Measurements from ENCODE around the gene NFIA.
"Not testable (repeated sequence)": the region's sequence is repeated elsewhere in the genome, so short reads cannot be mapped to it uniquely, and the experiment has no call there.

NFIA gene

GRCh38 chr1:61445269-61445825 lies 363.0 kb downstream of the NFIA start:
- no peak for DNase-seq (ENCODE audit: extremely low read depth in 1 of 2, low read depth in 1 of 2)

DNA sequence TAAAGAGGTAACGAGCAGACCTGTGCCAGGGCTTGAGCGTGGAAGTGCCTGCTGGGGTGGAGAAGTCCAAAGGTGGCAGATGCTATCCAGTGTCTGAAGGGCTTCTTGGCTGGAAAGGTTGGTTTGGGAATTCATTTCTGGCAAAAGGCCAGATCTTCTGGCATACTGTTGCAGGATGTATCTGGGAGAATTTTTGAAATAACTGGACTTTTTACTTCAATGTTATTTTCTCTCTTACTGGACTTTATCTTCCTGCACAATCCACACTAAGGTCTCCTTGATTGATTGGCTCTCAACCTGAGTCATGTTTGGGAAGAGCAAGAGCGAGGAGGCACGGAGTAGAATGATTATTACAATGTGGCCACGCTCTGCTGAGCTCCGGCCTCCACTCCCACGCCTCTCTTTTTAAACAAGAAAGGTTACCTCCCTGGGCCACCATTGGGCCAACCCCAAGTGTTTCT lies 364.2 kb downstream of the NFIA start:
- DNase-seq (ENCODE audit: extremely low read depth in 1 of 2, low read depth in 1 of 2) = no peak

DNA sequence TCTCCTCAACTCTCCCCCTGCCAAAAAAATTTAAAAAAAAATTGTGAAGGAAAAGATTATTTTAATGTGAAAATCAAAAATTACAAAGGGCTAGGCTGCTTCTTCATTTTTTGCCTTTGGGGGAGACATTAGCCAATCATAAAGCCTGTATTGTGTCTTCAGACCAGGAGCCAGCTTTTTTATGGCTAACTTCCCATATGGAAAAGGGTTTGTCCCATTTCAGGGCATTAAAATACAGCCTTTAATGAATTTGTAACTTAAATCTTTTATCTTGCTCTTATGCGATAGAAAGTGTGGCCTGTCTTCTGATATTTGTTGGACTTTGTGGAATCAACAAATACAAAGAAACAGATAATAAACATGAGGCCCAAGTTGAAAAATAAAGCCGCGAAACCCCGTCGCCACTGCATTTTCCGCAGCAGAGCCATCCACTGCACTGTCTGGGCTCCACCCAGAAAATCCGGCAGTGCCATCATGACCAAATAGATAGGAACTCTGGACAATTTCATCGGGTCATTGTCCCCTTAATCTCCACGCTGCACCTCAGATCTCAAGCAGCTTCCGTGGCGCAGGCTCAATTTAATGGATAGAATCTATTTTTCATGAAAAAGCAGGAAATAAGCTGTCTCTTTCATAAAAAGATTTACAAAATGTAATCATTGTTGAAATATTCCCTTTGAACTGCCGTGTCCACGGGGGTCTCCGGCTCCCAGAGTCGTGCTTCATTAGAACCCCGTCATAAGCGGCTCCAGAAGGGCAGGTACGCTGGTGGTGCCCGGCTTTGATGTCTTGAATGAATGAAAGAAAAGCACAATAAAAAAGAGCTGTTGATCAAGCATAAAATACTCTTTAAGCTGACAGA lies 365.0 kb downstream of the NFIA start:
- no peak for DNase-seq (ENCODE audit: extremely low read depth in 1 of 2, low read depth in 1 of 2)

DNA sequence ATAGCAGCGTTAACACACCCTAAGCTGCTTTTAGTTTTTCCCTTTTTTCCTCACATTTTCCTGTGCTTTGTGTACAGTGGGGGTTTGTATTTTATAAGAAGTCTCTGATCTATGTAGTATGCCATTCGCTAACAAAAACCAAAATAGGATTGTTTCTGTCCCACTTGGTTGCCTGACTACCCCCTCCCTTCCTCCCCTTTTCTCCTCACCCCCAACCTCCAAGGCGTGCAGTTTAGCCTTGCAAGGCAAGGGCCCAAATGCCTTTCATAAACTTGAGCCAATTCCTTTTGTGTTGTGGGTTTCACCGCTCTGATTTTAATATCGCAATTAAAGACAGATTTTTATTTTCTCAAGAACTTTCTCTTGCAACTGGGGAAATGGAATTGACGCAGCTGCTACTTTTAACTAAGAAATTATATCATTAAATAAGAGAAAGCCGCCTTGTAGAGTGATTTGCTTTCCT lies 365.6 kb downstream of the NFIA start:
- no peak for DNase-seq (ENCODE audit: extremely low read depth in 1 of 2, low read depth in 1 of 2)

DNA sequence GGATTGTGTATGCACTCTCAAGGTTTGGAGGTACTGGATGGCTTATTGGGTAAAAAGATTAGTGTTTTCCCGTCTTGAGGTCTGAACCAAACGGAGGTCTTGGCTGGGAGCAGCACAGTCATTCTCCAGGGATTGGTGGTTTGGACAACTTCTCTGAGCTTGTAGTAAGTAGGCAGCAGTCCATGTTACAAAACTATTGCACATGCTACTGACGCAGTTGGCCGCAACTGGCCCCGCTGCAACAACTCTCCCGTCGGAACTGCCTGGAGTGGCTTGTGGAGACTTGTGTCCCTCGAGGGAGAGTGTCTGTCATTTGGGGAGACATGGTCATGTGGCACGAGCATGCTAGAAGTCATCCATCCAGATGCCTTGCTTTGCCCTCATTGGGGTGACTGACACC lies 366.6 kb downstream of the NFIA start:
- DNase-seq (ENCODE audit: extremely low read depth in 1 of 2, low read depth in 1 of 2) = no peak

DNA sequence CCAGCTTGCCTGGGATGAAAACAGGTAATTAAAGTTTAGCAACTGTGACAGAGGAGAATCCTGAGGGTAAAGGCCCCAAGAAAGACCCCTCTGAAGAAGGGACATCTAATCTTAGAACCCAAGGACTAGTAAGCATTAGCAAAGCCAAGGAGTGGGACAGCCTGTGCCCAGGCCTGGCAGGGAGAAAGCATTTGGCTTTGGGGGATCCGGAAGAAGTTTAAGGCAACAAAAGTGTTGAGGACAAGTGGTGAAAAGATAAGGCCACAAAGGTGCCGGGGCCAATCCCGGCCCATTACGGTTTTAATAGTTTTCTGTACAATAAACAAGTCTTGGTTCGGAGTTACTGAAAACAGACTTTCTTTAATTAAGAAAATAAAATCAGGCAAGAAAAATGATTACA lies 367.0 kb downstream of the NFIA start:
- no peak for DNase-seq (ENCODE audit: extremely low read depth in 1 of 2, low read depth in 1 of 2)

GRCh38 chr1:61450454-61450853 lies 368.1 kb downstream of the NFIA start:
- no peak for DNase-seq (ENCODE audit: extremely low read depth in 1 of 2, low read depth in 1 of 2)

DNA sequence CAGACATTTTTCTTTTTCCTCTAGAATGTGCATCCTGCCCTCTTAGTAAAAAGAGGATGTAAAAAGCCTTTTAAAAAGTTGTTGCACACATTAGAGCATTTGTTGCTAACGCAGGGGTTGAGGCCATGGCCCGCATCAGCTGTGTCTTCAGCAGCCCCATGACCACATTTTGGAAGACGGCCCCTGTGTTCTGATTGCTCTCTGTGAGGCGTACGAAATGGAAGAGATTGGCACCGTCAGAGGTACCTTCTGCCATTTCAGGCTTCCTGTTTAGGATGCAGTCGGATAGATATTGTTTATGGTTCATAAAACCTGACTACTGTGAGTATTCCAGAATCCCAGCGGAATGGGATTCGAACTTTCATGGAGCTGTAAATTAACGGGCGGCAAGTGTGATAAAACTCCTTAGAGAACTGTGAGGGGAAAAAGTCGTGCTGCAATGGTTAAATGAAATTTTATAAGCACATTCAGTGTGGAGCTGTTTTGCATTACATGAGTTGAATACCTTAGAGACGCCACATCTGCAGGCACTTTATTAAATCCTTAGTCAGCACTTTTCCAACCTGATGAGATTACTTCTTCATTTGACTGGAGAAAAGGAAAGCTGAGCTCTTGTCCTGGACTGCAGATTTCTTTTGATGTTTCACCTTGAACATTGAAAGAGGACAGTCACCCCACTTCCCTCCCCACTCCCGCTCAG lies 368.7 kb downstream of the NFIA start:
- no peak for DNase-seq (ENCODE audit: extremely low read depth in 1 of 2, low read depth in 1 of 2)

GRCh38 chr1:61451572-61451968 lies 369.2 kb downstream of the NFIA start:
- no peak for DNase-seq (ENCODE audit: extremely low read depth in 1 of 2, low read depth in 1 of 2)

GRCh38 chr1:61452176-61453035 lies 370.0 kb downstream of the NFIA start:
- DNase-seq (ENCODE audit: extremely low read depth in 1 of 2, low read depth in 1 of 2) = no peak

DNA sequence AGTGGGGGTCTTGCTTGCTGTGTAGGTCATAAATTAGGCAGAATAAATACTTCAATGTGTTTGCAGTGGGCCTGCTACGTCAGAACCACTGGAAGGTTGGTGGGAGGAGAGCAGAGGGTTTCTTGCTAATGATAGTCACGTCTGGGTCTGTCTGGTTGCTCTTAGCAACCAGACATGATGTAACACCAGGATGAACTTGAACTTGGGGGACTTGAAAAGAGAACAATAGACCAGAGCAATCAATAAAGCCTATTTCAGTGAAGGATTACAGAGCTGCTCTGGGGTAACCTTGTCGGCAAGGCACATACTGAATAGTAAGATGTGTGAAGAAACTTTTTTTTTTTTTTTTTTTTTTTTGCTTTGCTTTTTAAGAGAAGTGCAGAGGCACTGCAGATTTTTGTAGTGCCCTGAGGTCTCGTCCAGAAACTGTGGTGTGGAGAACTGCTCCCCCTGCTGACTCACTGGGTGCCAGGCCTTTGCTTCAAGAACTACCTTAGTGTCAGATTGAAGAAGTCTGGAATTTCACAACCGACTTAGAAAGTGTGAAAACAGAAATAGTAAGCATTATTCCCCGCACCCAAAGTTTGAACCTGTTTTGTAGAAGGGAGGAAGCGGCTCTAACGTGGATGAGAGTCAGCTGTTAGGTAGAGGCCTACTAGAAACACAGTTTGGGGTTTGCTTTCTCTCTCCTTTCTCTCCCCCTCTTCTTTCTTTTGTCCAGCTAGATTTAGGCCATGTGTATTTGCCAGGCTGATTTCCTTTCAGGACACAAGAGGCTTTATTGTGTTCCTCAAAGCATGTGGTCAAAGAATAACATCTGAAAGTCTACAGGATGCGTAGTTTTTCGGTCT lies 371.0 kb downstream of the NFIA start:
- DNase-seq (ENCODE audit: extremely low read depth in 1 of 2, low read depth in 1 of 2) = peak; percentile 25 to 41

DNA sequence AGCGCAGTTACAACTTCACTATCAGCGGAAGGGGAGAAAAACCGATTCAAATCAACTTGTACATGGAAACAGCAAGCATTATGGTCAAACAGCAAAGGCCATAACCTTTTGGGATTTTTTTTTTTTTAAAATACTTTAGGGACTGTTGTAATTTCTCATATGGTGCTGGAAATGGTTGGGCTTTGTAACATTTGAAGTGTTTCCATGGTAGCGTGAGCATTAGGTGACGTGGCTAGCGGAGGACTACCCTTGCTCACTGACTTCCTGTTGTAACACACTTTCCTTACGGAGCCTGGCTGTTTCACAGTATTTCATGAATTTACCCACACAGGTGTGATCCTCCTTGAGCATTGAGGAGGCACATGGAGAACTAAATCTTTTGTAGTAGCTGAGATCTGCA lies 373.0 kb downstream of the NFIA start:
- DNase-seq (ENCODE audit: extremely low read depth in 1 of 2, low read depth in 1 of 2) = no peak

- DNase-seq (ENCODE audit: extremely low read depth in 1 of 2, low read depth in 1 of 2) = no peak
Measured at GRCh38 chr1:61457526-61458040, 375.2 kb downstream of the NFIA start.

DNA sequence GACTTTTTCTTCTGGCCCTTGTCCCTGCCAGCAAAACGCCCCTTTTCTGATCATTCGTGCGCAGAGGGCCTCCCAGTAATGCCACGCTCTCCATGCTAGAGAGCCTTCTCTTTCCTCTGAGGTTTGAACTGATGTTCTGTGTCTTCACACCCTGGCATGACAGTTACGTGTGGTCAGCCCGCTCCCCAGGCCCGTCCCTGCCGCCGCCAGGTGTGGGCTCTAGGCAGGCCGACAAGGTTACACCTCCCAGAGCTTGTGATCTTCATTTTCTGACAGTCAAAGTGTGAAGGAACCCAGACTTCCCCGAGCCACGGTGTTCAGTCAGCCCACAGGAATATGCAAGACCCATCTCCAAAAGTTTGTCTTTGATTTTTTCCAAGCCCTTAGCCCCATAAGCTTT lies 377.0 kb downstream of the NFIA start:
- no peak for DNase-seq (ENCODE audit: extremely low read depth in 1 of 2, low read depth in 1 of 2)

GRCh38 chr1:61460191-61460590 lies 377.8 kb downstream of the NFIA start:
- DNase-seq (ENCODE audit: extremely low read depth in 1 of 2, low read depth in 1 of 2) = no peak

GRCh38 chr1:61461406-61462384 lies 379.3 kb downstream of the NFIA start:
- DNase-seq (ENCODE audit: extremely low read depth in 1 of 2, low read depth in 1 of 2) = no peak

- DNase-seq (ENCODE audit: extremely low read depth in 1 of 2, low read depth in 1 of 2) = no peak
Measured at GRCh38 chr1:61462628-61463027, 380.3 kb downstream of the NFIA start.

- DNase-seq (ENCODE audit: extremely low read depth in 1 of 2, low read depth in 1 of 2) = no peak
Measured at GRCh38 chr1:61463220-61463619, 380.9 kb downstream of the NFIA start.

- not testable (repeated sequence) for DNase-seq (ENCODE audit: extremely low read depth in 1 of 2, low read depth in 1 of 2)
Measured at GRCh38 chr1:61467836-61468235, 385.5 kb downstream of the NFIA start.
